ENCODE data around the gene SLC45A1. TPM values are rescaled to one million over a fixed set of nuclear protein-coding genes. Genes with fewer than 3 reads are reported as not detected.

The SLC45A1 gene
- total and polyA plus RNA-seq, 2 donors (not counting 1 experiment from before 2014, with no cell fraction given) = 0.54 to 0.64 TPM

DNA sequence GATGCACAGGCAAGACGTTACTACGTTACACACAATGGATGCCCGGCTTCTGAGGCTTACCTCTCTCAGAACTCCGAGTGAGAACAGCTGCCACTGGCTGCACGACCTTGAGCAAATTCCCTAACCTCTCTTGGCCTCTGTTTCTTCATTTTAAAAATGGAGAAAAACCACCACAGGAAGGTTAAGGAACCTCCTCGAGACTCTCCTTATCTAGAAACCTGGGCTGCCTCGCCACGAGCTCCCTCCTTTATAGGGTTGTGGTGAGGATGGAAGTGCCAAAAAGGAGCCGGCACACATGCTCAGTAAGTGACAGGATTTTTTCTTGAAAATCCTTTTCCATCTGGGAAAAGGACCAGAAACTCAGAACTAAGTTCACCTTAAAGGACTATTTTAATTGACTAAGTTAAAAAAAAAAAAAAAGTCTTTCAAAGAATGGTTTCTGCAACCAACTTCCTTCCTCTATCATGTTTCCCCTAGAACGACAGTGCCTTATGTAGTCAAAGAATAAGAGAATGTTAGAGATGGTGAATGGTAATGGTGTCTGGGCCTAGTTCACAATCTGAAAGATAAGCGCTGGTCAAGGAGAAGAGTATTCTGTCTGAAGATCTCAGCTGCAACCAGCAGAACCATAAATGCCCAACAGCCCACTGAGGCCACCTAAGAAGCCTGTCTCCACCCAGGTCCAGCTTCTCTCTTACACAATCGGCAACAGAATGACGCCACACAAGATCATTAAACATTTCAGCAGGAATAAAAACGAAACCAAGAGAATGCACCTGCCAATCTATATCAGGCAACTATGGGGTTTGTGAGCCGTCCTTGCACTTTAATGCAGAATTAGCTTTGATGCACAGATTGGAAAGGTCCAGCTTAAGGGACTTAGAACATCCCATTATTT, 64.9 kb downstream of the SLC45A1 start:
- peaks cover 25 to 39% of the 10 kb centered on the region in 2 donors for H3K4me1 ChIP-seq (ENCODE audit: control insufficient read depth in 2 of 2, insufficient read depth in 2 of 2, low read length in 2 of 2)
- POLR2A ChIA-PET = interaction anchor here (0.6 to 0.7 kb wide), 4 partner anchors 14 to 684 kb away, joined by 3 read pairs; no protein-coding TSS in a partner anchor

More for the DNA sequence above, 64.9 kb downstream of the SLC45A1 start:
- Mint-ChIP-seq H3K9me3 (ENCODE audit: insufficient read depth) (no peaks in the 10 kb centered on the region), H3K27me3 (no peaks in the 10 kb centered on the region), H3K27ac (peak overlapping the region; percentile 81), H3K4me1 (peaks cover 72% of the 10 kb centered on the region), H3K4me3 (peak overlapping the region; percentile 65)
- TF ChIP-seq, protein P1, sequence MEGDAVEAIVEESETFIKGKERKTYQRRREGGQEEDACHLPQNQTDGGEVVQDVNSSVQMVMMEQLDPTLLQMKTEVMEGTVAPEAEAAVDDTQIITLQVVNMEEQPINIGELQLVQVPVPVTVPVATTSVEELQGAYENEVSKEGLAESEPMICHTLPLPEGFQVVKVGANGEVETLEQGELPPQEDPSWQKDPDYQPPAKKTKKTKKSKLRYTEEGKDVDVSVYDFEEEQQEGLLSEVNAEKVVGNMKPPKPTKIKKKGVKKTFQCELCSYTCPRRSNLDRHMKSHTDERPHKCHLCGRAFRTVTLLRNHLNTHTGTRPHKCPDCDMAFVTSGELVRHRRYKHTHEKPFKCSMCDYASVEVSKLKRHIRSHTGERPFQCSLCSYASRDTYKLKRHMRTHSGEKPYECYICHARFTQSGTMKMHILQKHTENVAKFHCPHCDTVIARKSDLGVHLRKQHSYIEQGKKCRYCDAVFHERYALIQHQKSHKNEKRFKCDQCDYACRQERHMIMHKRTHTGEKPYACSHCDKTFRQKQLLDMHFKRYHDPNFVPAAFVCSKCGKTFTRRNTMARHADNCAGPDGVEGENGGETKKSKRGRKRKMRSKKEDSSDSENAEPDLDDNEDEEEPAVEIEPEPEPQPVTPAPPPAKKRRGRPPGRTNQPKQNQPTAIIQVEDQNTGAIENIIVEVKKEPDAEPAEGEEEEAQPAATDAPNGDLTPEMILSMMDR (IDR thresholded peaks at IDR 0.05) = no peak
- TF ChIP-seq EZH2 (IDR thresholded peaks at IDR 0.05; ENCODE audit: borderline replicate concordance, insufficient read depth, low read depth, low read length, poor library complexity, severe bottlenecking) = no peak
- WGBS (ENCODE audit: insufficient coverage) = 56% methylated on average over 8 of the region's 15 CpGs
- Histone ChIP-seq H3K79me2 (ENCODE audit: control insufficient read depth, insufficient read depth, low read length) (peaks cover 95% of the 10 kb centered on the region), H3K9me3 (ENCODE audit: control extremely low read depth in 1 of 3, control insufficient read depth in 2 of 3, insufficient read depth in 1 of 3, low read length in 2 of 3) (no peaks in the 10 kb centered on the region), H3K4me3 (ENCODE audit: control extremely low read depth in 1 of 5, extremely low read depth in 1 of 5, insufficient read depth in 1 of 5, low read depth in 2 of 5, low read length in 4 of 5) (peak overlapping the region in 2 of 5 experiments; percentile 7 to 11), H2AFZ (ENCODE audit: insufficient read depth, low read depth, low read length, poor library complexity, severe bottlenecking) (no peak overlapping the region), H4K20me1 (ENCODE audit: control insufficient read depth, insufficient read depth, low read length, poor library complexity, severe bottlenecking) (peaks cover 85% of the 10 kb centered on the region), H3K9ac (ENCODE audit: low read length) (peak overlapping the region; percentile 10), H3K36me3 (replicated peaks in 1 of 2; ENCODE audit: control extremely low read depth in 1 of 2, control insufficient read depth in 1 of 2, extremely low read depth in 1 of 2, insufficient read depth in 2 of 2, low read length in 1 of 2) (peaks cover 2 to 39% of the 10 kb centered on the region in 2 experiments), H3K27me3 (replicated peaks in 1 of 4; ENCODE audit: control extremely low read depth in 1 of 4, control insufficient read depth in 3 of 4, insufficient read depth in 4 of 4, low read length in 3 of 4) (no peaks in the 10 kb centered on the region), H3K27ac (ENCODE audit: low read length in 2 of 2) (peak overlapping the region; percentile 35 to 67), H3K4me2 (replicated peaks; ENCODE audit: low read depth, low read length, poor library complexity, severe bottlenecking) (peak overlapping the region; percentile 51)
- intact Hi-C loops (cut with micrococcal nuclease) = no loop called here
- ATAC-seq (ENCODE audit: low read depth) (peak; percentile 39), DNase-seq (peak; percentile 43)
- CTCF ChIA-PET = interaction anchor here (0.9 to 1.7 kb wide), 4 partner anchors 11 to 344 kb away, joined by 3 to 5 read pairs (median 3); no protein-coding TSS in a partner anchor
